H54 (cell line): Measurements from ENCODE around the gene UTP25.
"Not testable (repeated sequence)": the region's sequence is repeated elsewhere in the genome, so short reads cannot be mapped to it uniquely, and the experiment has no call there.

Source experiments
- DNase-seq: peaks from one replicate; pipeline ENCODE4 v3.0.0; 2011; ENCODE audit warnings: low spot score, mixed read lengths; ENCODE audit not compliant: insufficient read length
- FAIRE-seq: peaks from 3 replicates; lab custom pipeline; 2011; peaks lifted over from hg19 to GRCh38; lab: Jason Lieb, UNC
- POLR2A ChIP-seq: IDR thresholded peaks from 2 replicates; pipeline ENCODE4 v1.6.1; 2011; ENCODE audit warnings: low read depth, mild to moderate bottlenecking, low read length

UTP25 gene

DNA sequence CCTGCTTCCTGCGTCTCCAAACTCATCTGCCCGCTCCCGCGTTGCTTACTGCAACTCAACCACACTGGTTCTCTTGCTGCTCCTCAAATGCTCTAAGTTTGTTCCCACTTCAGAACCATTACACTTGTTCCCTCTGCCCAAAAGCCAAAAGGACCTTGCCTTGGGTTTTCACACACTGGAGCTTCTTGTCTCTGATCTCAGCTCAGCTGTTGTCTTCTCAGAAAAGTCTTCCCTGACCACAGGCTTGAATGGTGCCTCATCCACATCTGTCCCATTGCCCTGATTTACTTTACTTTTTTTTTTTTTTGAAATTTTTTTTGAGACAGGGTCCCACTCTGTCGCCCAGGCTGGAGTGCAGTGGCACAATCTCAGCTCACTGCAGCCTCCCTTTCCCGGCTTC lies 66.0 kb downstream of the UTP25 start:
- no peak for TF ChIP-seq POLR2A
- no peak for DNase-seq
- no peak for FAIRE-seq

DNA sequence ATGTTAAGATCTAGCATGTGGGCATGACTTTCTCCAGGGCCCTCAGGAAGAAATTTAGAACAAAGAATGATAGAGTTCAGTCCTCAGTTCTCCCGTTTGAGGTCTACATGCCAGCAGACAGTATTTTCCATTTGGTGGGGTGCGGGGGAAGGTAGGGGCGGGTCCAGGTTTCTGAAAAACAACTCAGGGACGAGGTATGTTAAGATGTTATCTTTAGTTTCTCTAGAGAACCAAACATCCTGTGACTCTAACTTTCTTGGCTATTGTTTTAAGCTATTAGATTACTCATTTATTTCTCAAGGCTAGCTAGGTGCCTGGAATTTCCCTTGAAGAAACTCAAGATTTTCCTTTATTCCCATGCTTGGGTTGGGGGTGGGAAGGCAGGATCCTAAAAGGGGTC lies 67.9 kb downstream of the UTP25 start:
- no peak for DNase-seq
- no peak for FAIRE-seq
- TF ChIP-seq POLR2A: no peak

DNA sequence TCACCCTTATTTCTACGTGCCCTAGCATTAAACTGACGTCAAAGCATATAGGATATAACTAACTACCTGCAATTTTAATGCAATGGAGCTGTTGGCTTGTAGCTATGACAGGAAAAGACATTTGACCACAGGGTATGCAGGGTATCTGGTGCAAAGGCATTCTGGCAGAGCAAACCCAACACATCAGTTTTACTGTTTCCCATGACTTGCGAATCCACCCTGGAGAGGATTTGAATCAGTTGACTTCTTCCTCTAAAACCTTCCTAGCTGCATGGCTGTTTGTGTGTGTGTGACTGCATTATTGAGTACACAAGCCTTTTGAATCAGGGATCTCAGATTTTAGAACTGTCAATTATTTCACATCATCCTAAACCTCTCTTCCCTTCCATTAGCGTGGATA lies 68.6 kb downstream of the UTP25 start:
- FAIRE-seq: no peak
- no peak for DNase-seq
- TF ChIP-seq POLR2A: no peak

DNA sequence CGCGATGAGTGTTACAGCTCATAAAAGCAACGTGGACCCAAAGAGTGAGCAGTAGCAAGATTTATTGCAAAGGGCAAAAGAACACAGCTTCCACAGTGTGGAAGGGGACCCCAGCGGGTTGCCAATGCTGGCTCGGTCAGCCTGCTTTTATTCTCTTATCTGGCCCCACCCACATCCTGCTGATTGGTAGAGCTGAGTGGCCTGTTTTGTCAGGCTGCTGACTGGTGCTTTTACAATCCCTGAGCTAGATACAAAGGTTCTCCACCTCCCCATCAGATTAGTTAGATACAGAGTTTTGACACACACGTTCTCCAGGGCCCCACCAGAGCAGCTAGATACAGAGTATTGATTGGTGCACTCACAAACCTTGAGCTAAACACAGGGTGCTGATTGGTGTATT lies 70.5 kb downstream of the UTP25 start:
- FAIRE-seq, DNase-seq: not testable (repeated sequence)

DNA sequence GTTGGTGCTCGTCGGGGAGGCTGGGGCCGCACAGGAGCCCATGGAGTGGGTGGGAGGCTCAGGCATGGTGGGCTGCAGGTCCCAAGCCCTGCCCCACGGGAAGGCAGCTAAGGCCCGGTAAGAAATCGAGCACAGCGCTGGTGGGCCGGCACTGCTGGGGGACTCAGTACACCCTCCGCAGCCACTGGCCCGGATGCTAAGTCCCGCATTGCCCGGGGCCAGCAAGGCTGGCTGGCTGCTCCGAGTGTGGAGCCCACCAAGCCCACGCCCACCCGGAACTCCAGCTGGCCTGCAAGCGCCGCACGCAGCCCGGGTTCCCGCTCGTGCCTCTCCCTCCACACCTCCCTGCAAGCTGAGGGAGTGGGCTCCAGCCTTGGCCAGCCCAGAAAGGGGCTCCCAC lies 71.1 kb downstream of the UTP25 start:
- FAIRE-seq: not testable (repeated sequence)

DNA sequence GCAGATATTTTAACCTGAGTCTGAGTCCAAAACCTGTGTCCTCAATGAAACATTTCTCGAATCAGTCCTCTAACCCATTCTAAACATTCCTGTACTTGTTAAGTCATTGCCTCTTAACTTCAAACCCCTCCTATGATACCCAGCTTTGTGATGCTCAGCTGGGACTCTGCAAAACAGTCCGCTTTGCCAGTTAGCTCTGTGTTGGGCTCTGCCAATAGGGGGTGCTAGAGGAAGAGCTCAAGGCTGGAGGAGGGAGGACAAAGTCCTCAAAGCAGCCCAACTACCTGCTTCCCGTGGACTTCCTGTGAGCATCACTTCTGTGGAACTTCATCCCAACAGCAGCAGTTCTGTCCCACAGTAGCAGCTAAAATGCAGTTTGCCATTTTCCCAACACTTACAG lies 72.2 kb downstream of the UTP25 start:
- TF ChIP-seq POLR2A: no peak
- no peak for FAIRE-seq
- no peak for DNase-seq

More for the DNA sequence above, 71.1 kb downstream of the UTP25 start:
- DNase-seq: not testable (repeated sequence)

DNA sequence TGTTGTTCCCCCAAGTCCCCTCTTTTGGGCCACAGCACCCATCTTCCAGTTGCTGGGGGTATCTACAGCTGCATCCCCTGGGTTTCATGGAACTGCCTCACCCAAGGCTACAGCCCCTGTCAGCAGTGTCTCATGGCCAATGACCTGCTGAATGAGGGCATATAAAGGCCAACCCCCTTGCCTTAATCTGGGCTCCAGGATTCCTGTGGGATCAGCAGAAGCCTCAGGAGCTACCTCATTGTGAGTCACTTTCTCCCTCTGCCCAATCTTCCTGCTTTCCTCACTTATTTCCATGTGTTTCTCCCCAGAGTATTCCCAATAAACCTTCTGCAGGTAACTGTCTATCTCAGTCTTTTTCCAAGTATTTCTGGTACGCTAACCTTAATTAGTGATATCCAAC lies 73.0 kb downstream of the UTP25 start:
- no peak for TF ChIP-seq POLR2A
- DNase-seq (no peak), FAIRE-seq (peak; percentile 88)

DNA sequence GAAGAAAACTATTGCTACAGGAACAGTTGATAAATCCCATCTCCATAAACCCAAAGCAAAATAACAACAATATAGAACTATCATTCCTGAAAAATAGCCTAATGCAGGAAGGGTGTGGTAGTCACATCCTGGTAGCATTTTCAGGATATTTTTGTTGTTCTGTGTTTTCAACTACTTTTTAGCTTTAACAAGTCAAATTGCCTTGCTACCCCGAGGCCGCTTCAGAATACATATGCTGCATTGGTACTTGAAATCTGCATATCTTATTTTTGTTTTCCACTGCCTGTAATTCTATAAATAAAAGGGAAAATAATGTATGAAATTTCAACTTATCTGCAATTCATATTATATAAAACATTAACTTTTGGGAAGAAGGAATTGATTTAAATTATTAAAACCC lies 73.4 kb downstream of the UTP25 start:
- FAIRE-seq (no peak), DNase-seq (no peak)
- no peak for TF ChIP-seq POLR2A

DNA sequence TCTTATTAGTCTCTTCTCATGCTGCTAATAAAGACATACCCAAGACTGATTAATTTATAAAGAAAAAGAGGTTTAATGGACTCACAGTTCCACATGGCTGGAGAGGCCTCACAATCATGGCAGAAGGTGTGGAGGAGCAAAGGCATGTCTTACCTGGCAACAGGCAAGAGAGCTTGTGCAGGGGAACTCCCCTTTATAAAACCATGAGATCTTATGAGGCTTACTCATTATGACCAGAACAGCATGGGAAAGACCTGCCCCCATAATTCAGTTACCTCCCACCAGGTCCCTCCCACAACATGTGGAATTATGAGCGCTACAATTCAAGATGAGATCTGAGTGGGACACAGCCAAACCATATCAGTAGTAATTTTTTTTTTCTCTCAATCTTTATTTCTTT lies 77.0 kb downstream of the UTP25 start:
- DNase-seq, FAIRE-seq: not testable (repeated sequence)
